Ishikawa (cell line): ENCODE data around the gene MORC4.

Source experiments
- EP300 ChIP-seq: IDR thresholded peaks from 2 replicates; pipeline ENCODE4 v1.6.1; 2012; ENCODE audit warnings: borderline replicate concordance
- MAX ChIP-seq: IDR thresholded peaks from 2 replicates; pipeline ENCODE4 v1.6.1; 2012
- RAD21 ChIP-seq: IDR thresholded peaks from 2 replicates; pipeline ENCODE4 v1.6.1; 2012; ENCODE audit warnings: low read depth
- REST ChIP-seq: IDR thresholded peaks from 2 replicates; pipeline ENCODE4 v1.6.1; 2012; ENCODE audit warnings: low read depth, mild to moderate bottlenecking
- TCF12 ChIP-seq: IDR thresholded peaks from 2 replicates; pipeline ENCODE4 v1.6.1; 2012; ENCODE audit warnings: low read depth
- ZBTB7A ChIP-seq: IDR thresholded peaks from 2 replicates; pipeline ENCODE4 v1.6.1; 2012; ENCODE audit warnings: low read depth

- TF ChIP-seq MAX (no peak), EP300 (no peak), TCF12 (no peak), RAD21 (no peak), REST (no peak), ZBTB7A (no peak)
These were observed 96.0 kb downstream of the MORC4 start for GRCh38 chrX:106903856-106904528.
